Activated naive CD8-positive, alpha-beta T cell treated with anti-CD3 and anti-CD28 coated beads, Interleukin-2, amount 10 ng/mL, durations not matched to agents 7 days and 5 days (primary cell): ENCODE results near the gene MECR. TPM values are rescaled to one million over a fixed set of nuclear protein-coding genes. Genes with fewer than 3 reads are reported as not detected.

ENCODE experiments used
- ATAC-seq: fragments of 150-1000 bp; cut with Tn5 transposase; one replicate; pipeline ENCODE4 v1.10.0; 2021; ENCODE audit warnings: low read depth, moderate library complexity
- POLR2A ChIA-PET: fragments of 350-600 bp; sonication (Branson Sonifier 250); formaldehyde crosslinking; loops from one replicate; lab custom pipeline; 2021; ENCODE audit warnings: antibody characterized with exemption; lab: Charles Lee
- DNase-seq: peaks from one replicate; pipeline ENCODE4 v3.0.0; 2021
- H3K27ac Mint-ChIP-seq: one replicate; pipeline ENCODE4 v1.8.0; 2022; ENCODE audit warnings: mild to moderate bottlenecking, mixed read lengths
- H3K27me3 Mint-ChIP-seq: one replicate; pipeline ENCODE4 v1.8.0; 2022; ENCODE audit warnings: mild to moderate bottlenecking, moderate library complexity, mixed read lengths
- H3K36me3 Mint-ChIP-seq: one replicate; pipeline ENCODE4 v1.8.0; 2021; ENCODE audit warnings: mild to moderate bottlenecking, mixed read lengths
- H3K4me1 Mint-ChIP-seq: one replicate; pipeline ENCODE4 v1.8.0; 2021; ENCODE audit warnings: mixed read lengths
- H3K4me3 Mint-ChIP-seq: one replicate; pipeline ENCODE4 v1.8.0; 2022; ENCODE audit warnings: mild to moderate bottlenecking, moderate library complexity, mixed read lengths
- H3K9me3 Mint-ChIP-seq: one replicate; pipeline ENCODE4 v1.8.0; 2021; ENCODE audit warnings: mixed read lengths
- total RNA-seq, 2 experiments: library from RNA; stranded (reverse); gene quantifications; one replicate each; pipeline ENCODE4 v1.2.3, GENCODE V29; 2021

MECR gene, protein sequence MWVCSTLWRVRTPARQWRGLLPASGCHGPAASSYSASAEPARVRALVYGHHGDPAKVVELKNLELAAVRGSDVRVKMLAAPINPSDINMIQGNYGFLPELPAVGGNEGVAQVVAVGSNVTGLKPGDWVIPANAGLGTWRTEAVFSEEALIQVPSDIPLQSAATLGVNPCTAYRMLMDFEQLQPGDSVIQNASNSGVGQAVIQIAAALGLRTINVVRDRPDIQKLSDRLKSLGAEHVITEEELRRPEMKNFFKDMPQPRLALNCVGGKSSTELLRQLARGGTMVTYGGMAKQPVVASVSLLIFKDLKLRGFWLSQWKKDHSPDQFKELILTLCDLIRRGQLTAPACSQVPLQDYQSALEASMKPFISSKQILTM
- total RNA-seq, result 10 to 100 TPM; 17.0 to 17.1 TPM

DNA sequence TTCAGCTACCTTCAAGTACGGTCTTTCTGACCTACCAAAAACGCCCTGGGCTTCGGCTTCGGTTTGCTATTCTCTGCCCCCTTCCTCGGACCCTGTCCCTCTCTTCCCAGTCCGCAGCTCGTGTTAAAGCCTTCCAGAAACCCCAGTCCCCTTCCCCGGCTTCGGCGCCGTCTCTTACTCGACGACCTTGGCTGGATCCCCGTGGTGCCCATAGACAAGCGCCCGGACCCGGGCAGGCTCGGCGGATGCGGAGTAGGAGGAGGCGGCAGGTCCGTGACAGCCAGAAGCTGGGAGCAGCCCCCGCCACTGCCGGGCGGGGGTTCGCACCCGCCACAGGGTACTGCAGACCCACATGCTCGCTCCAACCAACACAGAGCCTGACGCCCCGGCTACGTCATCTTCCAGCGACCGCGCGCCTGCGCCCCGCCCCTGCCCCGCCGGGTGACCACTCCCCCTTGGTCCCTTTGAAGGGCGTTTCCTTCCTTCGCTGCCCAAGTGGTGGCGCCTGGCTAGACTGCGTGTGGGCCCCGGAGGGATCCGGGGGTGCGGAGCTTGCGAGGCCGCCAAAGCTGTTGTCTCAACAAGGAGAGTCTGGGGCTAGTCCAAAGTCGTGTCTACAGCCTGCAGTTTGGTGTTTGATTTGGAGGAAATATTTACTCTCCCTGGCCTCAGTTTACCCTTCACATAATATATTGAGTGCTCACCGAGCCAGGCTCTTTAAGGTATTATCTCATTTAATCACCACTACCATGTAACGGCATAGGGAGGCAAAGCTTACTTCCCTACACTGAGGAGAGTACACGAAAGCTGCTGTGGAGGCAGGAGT, at the start of gene MECR:
MECR (minus strand) TSS at position 382 of the 826 bp plus-strand sequence; CDS start at position 354, 28 bp downstream.
- POLR2A ChIA-PET, result interaction anchor here (0.6 kb wide), 3 partner anchors 18 to 711 kb away, joined by 3 read pairs; no protein-coding TSS in a partner anchor
- DNase-seq (peak; percentile 98), ATAC-seq (peak; percentile 97)
- peak within 1 kb of the TSS; percentile 92 for H3K27ac Mint-ChIP-seq
- no peaks in the 10 kb centered on the region for H3K36me3 Mint-ChIP-seq
- peaks cover 11% of the 10 kb centered on the region for H3K4me1 Mint-ChIP-seq
- peaks cover 12% of the 10 kb centered on the region for H3K27me3 Mint-ChIP-seq
- H3K9me3 Mint-ChIP-seq, result no peaks in the 10 kb centered on the region
- H3K4me3 Mint-ChIP-seq, result peak within 1 kb of the TSS; percentile 97

DNA sequence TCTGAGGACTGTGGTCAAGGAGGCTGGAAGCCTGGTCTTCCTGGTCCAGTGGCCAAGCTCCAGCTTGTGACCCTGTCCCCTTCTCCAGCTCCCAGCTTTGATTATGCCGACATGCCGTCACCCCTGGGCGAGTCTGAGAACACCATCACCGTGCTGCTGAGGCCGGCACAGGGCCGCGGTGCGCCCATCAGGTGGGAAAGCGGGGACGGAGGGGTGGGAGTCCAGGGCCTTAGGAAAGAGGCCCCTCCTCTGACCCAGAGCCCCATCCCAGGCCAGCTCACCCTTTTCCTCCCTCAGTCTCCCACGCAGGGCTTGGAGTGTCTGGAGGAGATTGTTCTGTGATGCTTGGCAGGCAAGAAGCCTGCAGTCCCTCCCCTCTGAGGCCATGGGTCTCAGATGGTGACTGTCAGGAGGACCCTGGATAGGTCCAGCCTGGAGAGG, 49.2 kb upstream of the MECR start:
- H3K27me3 Mint-ChIP-seq, result peaks cover 2% of the 10 kb centered on the region
- ATAC-seq (no peak), DNase-seq (no peak)
- H3K27ac Mint-ChIP-seq, result no peak overlapping the region
- peaks cover 4% of the 10 kb centered on the region for H3K4me1 Mint-ChIP-seq
- H3K36me3 Mint-ChIP-seq, result no peaks in the 10 kb centered on the region
- POLR2A ChIA-PET, result no interaction called here
- no peak overlapping the region for H3K4me3 Mint-ChIP-seq
- no peaks in the 10 kb centered on the region for H3K9me3 Mint-ChIP-seq

DNA sequence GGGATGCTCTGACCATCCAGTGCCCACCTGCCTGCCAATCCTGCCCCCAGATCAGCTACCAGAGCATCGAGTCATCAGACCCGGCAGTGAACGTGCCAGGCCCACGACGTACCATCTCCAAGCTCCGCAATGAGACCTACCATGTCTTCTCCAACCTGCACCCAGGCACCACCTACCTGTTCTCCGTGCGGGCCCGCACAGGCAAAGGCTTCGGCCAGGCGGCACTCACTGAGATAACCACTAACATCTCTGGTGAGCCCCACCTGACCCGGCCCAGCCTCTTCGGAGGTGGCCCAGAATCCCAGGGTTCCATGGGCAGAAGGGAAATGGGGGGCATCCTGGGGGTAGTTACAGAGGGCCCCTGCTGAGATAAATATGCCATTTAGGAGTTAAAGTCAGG, 48.7 kb upstream of the MECR start:
- ATAC-seq, result no peak
- DNase-seq, result no peak
- peaks cover 4% of the 10 kb centered on the region for H3K4me1 Mint-ChIP-seq
- peaks cover 2% of the 10 kb centered on the region for H3K27me3 Mint-ChIP-seq
- no peak overlapping the region for H3K27ac Mint-ChIP-seq
- no peak overlapping the region for H3K4me3 Mint-ChIP-seq
- POLR2A ChIA-PET, result no interaction called here
- no peaks in the 10 kb centered on the region for H3K9me3 Mint-ChIP-seq
- no peaks in the 10 kb centered on the region for H3K36me3 Mint-ChIP-seq

DNA sequence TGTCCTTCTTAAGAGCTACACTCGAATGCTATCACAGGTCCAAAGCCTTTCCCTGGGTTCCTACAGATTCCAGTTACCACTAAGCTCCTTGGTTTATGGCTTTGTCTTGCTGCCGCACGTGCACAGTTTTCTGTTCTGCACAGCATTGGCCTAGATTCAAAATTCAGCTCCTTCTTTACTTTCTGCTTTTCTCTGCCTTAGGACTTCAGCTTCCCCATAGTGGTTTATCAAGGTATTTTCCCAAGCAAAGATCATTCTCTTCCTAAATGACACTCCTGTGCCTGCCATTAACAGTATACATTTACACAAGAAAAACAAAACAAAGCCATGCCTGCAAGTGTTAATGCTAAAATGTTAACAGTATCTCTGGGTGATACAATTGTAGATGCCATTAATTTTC, 47.4 kb upstream of the MECR start:
- DNase-seq (no peak), ATAC-seq (no peak)
- H3K4me3 Mint-ChIP-seq, result no peak overlapping the region
- H3K27me3 Mint-ChIP-seq, result peaks cover 2% of the 10 kb centered on the region
- H3K27ac Mint-ChIP-seq, result no peak overlapping the region
- no peaks in the 10 kb centered on the region for H3K36me3 Mint-ChIP-seq
- H3K9me3 Mint-ChIP-seq, result no peaks in the 10 kb centered on the region
- H3K4me1 Mint-ChIP-seq, result no peaks in the 10 kb centered on the region
- POLR2A ChIA-PET, result no interaction called here

DNA sequence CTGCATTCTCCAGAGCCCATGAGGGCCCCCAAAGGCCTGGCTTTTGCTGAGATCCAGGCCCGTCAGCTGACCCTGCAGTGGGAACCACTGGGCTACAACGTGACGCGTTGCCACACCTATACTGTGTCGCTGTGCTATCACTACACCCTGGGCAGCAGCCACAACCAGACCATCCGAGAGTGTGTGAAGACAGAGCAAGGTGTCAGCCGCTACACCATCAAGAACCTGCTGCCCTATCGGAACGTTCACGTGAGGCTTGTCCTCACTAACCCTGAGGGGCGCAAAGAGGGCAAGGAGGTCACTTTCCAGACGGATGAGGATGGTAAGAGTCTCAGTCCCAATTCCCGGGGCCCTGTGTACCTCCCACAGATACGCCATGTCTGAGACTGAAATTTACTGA, 44.7 kb upstream of the MECR start:
- Mint-ChIP-seq H3K4me1 (no peaks in the 10 kb centered on the region), H3K27ac (no peak overlapping the region), H3K36me3 (no peaks in the 10 kb centered on the region), H3K4me3 (no peak overlapping the region), H3K27me3 (peaks cover 19% of the 10 kb centered on the region), H3K9me3 (no peaks in the 10 kb centered on the region)
- DNase-seq (no peak), ATAC-seq (no peak)
- POLR2A ChIA-PET, result interaction anchor here (0.7 kb wide), 1 partner anchor 361 kb away, joined by 4 read pairs; no protein-coding TSS in a partner anchor

DNA sequence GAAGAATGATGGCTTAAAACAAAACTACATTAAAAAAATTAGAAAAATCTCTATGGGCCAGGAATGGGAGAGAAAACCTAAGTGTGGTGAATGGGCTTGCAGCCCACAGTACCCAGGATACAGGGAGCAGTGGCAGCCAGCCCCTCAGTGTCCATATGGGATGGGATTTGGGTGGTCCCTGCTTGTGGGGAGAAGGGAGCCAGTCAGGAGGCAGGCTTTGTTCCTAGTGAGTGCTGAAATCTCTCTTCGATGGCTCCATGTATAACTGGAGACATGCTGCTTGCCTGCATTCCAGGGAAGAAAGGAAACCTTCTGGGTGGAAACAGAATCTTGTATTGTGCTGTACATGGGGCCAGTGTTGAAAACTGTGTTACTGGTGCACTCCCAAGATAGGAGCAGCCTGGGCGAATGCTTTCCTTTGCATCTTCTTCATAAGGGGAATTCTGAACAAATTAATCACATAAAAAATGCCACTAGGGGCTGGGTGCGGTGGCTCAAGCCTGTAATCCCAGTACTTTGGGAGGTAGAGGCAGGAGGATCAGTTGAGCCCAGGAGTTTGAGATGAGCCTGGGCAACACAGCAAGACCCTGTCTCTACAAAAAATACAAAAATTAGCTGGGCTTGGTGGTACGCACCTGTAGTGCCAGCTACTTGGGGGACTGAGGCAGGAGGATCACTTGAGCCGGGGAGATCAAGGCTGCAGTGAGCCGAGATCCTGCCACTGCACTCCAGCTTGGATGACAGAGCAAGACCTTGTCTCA, 41.6 kb upstream of the MECR start:
- DNase-seq, result no peak
- Mint-ChIP-seq H3K4me3 (no peak overlapping the region), H3K9me3 (no peaks in the 10 kb centered on the region), H3K27me3 (peaks cover 35% of the 10 kb centered on the region), H3K4me1 (no peaks in the 10 kb centered on the region), H3K27ac (no peak overlapping the region), H3K36me3 (no peaks in the 10 kb centered on the region)
- ATAC-seq, result no peak
- POLR2A ChIA-PET, result no interaction called here

DNA sequence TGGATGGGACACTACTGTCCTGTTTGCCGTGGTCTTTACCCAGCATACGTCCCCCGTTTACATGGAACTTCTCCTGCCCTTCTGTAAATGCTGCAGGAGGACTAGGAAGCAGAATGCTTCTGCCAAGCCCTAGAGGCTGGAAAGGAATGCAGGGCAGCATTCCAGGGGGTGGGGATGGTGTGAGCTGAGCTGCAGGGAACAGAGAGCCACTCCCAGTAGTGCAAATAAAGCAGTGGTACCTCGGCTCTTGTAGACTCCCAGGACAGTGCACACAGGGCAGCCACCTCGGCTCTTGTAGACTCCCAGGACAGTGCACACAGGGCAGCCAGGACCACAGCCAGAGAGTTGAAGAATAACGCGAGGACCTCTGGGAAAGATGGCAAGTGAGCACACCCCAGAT, 41.0 kb upstream of the MECR start:
- no peak for ATAC-seq
- Mint-ChIP-seq H3K4me1 (no peaks in the 10 kb centered on the region), H3K4me3 (no peak overlapping the region), H3K27me3 (peaks cover 38% of the 10 kb centered on the region), H3K9me3 (no peaks in the 10 kb centered on the region), H3K36me3 (no peaks in the 10 kb centered on the region), H3K27ac (no peak overlapping the region)
- no peak for DNase-seq
- POLR2A ChIA-PET, result no interaction called here

DNA sequence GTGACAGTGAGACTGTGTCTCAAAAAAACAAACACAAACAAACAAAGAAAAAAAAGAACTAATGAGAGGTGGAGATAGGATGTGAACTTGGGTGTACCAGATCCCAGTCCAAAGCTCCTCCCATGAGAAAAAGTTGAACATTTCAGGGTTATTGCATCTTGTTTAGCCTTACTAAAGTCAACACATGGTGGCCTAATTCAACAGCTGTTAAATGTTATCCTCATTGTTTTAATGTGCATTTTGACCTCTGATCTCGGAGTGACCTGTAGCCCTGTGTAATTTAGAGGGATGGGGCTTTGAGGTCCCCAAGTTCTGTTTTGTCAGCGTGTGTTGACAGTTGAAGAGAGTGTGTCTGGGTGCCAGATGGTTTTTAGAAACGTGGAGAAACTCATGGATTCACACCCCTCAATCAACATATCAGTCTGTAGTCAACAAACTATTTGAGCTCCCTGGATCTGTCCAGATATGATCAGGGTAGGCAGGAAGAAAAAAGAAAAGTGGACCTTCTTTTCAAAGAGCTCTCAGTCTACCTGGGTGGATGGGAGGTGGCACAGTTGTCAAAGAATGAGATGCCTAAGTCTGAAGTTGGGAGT, 40.3 kb upstream of the MECR start:
- no peaks in the 10 kb centered on the region for H3K9me3 Mint-ChIP-seq
- H3K27me3 Mint-ChIP-seq, result peaks cover 43% of the 10 kb centered on the region
- no peaks in the 10 kb centered on the region for H3K36me3 Mint-ChIP-seq
- no peak overlapping the region for H3K4me3 Mint-ChIP-seq
- H3K4me1 Mint-ChIP-seq, result no peaks in the 10 kb centered on the region
- ATAC-seq (no peak), DNase-seq (no peak)
- POLR2A ChIA-PET, result no interaction called here
- no peak overlapping the region for H3K27ac Mint-ChIP-seq

DNA sequence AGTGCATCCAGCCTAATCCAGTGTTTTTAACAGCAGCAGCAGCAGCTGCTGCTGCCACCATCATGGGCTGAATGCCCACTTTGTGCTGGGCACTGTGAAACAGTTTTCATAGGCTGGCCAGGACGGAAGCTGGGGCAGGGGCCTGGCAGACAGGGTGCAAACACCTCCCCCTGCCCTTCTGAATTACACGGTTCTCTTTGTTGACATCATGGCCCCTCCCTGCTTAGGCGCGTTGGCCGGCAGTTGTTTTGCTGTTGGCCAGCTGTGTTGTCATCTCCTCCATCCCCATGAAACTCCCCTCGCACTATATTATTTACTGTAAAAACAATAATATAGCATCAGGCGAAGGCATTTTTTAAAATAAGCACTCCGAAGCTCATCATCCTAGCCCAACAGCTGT, 38.6 kb upstream of the MECR start:
- DNase-seq (no peak), ATAC-seq (no peak)
- no peaks in the 10 kb centered on the region for H3K36me3 Mint-ChIP-seq
- H3K4me3 Mint-ChIP-seq, result no peak overlapping the region
- H3K27me3 Mint-ChIP-seq, result peaks cover 49% of the 10 kb centered on the region
- no peaks in the 10 kb centered on the region for H3K9me3 Mint-ChIP-seq
- no peaks in the 10 kb centered on the region for H3K4me1 Mint-ChIP-seq
- no peak overlapping the region for H3K27ac Mint-ChIP-seq
- POLR2A ChIA-PET, result no interaction called here

DNA sequence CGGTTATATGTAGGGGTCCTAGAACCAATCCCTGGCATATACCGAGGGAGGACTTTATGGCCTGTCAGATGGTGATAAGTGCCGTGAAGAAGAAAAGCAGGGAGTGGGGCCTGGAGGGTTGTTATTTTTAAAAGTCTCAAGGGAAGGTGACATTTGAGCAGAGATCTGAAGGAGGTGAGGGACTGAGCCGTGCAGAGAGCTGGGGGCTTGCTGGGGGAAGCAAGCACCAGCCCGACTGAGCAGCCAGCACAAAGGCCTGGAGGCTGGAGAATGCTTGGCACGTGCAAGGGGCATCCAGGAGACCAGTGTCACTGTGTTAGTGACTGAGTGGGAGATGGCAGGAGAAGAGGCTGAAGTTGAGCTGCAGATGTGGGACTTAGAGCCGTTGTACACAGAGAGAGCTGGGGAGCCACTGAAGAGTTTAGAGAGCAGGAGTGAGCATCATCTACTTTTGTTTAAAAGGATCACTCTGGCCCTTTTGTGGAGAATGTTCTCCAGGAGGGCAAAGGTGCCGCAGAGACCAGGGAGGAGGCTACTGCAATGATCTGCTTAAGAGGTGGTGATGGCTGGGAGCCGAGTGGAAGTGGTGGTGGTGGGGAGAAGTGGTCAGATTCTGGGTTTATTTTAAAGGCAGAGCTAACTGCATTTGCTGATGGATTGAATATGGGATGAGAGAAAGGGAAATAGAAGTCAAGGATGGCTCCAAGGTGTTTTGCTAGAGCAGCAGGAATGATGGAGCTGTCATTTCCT, 36.8 kb upstream of the MECR start:
- H3K27ac Mint-ChIP-seq, result no peak overlapping the region
- peaks cover 53% of the 10 kb centered on the region for H3K27me3 Mint-ChIP-seq
- no peak for DNase-seq
- ATAC-seq, result no peak
- H3K9me3 Mint-ChIP-seq, result no peaks in the 10 kb centered on the region
- H3K4me1 Mint-ChIP-seq, result no peaks in the 10 kb centered on the region
- no peaks in the 10 kb centered on the region for H3K36me3 Mint-ChIP-seq
- no peak overlapping the region for H3K4me3 Mint-ChIP-seq
- POLR2A ChIA-PET, result no interaction called here

DNA sequence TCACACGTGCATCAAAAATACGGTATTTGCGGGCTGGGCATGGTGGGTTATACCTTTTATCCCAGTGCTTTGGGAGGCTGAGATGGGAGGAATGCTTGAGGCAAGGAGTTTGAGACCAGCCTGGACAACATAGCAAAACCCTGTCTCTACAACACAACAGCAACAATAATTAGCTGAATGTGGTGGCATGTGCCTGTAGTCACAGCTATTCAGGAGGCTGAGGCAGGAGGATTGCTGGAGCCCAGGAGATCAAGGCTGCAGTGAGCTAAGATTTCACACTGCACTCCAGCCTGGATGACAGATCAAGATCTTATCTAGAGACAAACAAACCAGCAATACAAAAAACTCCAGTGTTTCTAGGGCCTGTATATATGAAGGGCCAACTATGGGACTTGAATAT, 36.2 kb upstream of the MECR start:
- DNase-seq (no peak), ATAC-seq (no peak)
- H3K4me1 Mint-ChIP-seq, result no peaks in the 10 kb centered on the region
- H3K4me3 Mint-ChIP-seq, result no peak overlapping the region
- H3K27me3 Mint-ChIP-seq, result peaks cover 54% of the 10 kb centered on the region
- POLR2A ChIA-PET, result no interaction called here
- H3K36me3 Mint-ChIP-seq, result no peaks in the 10 kb centered on the region
- no peaks in the 10 kb centered on the region for H3K9me3 Mint-ChIP-seq
- no peak overlapping the region for H3K27ac Mint-ChIP-seq

DNA sequence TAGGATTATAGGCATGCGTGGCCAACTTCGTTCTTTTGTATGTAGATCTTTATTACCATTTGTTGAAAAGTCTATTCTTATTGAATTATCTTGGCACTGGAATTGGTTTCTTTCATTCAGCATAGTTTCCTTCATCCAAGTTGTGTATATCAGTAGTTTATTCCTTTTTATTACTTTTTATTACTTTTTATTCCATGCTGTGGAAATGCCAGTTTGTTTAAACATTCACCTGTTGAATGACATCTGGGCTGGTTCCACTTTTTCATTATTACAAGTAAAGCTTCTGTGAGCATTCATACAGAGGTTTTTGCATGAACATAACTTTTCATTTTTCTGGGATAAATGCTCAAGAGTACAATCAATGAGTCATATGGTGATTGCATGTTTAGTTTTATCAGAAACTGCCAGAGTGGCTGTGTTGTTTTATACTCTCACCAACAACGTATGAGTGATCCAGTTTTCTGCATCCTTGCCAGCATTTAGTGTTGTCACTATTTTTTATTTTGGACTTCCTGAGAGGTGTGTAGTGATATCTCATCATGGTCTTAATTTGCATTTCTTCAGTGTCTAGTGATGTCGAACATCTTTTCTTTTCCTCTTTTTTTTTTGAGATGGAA, 34.1 kb upstream of the MECR start:
- Mint-ChIP-seq H3K27me3 (peaks cover 59% of the 10 kb centered on the region), H3K9me3 (no peaks in the 10 kb centered on the region), H3K36me3 (no peaks in the 10 kb centered on the region), H3K4me1 (peaks cover 5% of the 10 kb centered on the region), H3K4me3 (no peak overlapping the region), H3K27ac (no peak overlapping the region)
- ATAC-seq (no peak), DNase-seq (no peak)
- POLR2A ChIA-PET, result no interaction called here
